HFF-Myc (cell line): ENCODE results near the gene CIROP.

ENCODE experiments used
- DNase-seq: peaks from one replicate; pipeline ENCODE4 v3.0.0-alpha.2; 2011; ENCODE audit warnings: low read depth; ENCODE audit errors: extremely low read depth
- H3K4me3 ChIP-seq: replicated peaks from 2 replicates; pipeline ENCODE4 v1.5.1; 2011; ENCODE audit warnings: low read depth, mild to moderate bottlenecking, control low read depth, low read length
- CTCF ChIP-seq: IDR thresholded peaks from 2 replicates; pipeline ENCODE4 v1.5.1; 2012; ENCODE audit warnings: mild to moderate bottlenecking, low read depth, low read length, control low read depth; ENCODE audit errors: missing control alignments

Gene CIROP

GRCh38 chr14:23147676-23148075 is 42.9 kb upstream of the CIROP start:
- no peak for DNase-seq
- H3K4me3 ChIP-seq: no peak overlapping the region
- no peak for TF ChIP-seq CTCF

- no peak overlapping the region for H3K4me3 ChIP-seq
- DNase-seq: no peak
- no peak for TF ChIP-seq CTCF
Measured at GRCh38 chr14:23146980-23147379, 42.2 kb upstream of the CIROP start.

GRCh38 chr14:23146351-23146910 is 41.6 kb upstream of the CIROP start:
- no peak for TF ChIP-seq CTCF
- no peak overlapping the region for H3K4me3 ChIP-seq
- no peak for DNase-seq

- DNase-seq: no peak
- no peak for TF ChIP-seq CTCF
- H3K4me3 ChIP-seq: no peak overlapping the region
Measured at GRCh38 chr14:23145794-23146350, 41.1 kb upstream of the CIROP start.

- H3K4me3 ChIP-seq: no peak overlapping the region
- no peak for DNase-seq
- TF ChIP-seq CTCF: no peak
Measured at GRCh38 chr14:23143911-23144310, 39.1 kb upstream of the CIROP start.

- no peak overlapping the region for H3K4me3 ChIP-seq
- TF ChIP-seq CTCF: no peak
Measured at GRCh38 chr14:23142826-23143225, 38.0 kb upstream of the CIROP start.

More at GRCh38 chr14:23142826-23143225, 38.0 kb upstream of the CIROP start:
- DNase-seq: no peak
